Prostate gland (tissue), 2 donors: ENCODE measurements around the gene VDR. TPM values are rescaled to one million over a fixed set of nuclear protein-coding genes. Genes with fewer than 3 reads are reported as not detected.

Experiments
- DNase-seq: peaks from one replicate; pipeline ENCODE4 v3.0.0-alpha.2; 2019; ENCODE audit warnings: low spot score
- H3K27ac ChIP-seq, 2 donors: fragments of 200-600 bp; sonication (generic); 2 replicates each; pipeline ENCODE4 v1.5.1; 2017 to 2019
- H3K27me3 ChIP-seq: fragments of 200-600 bp; sonication (generic); replicated peaks from 2 replicates; pipeline ENCODE4 v1.5.1; 2019; ENCODE audit not compliant: insufficient read depth
- H3K36me3 ChIP-seq, 2 donors: fragments of 200-600 bp; sonication (generic); 1 replicate in 1 of 2; 2 replicates in 1 of 2; pipeline versions ENCODE4 v1.5.1 to v1.8.1; 2017 to 2019
- H3K4me1 ChIP-seq: fragments of 200-600 bp; sonication (generic); replicated peaks from 2 replicates; pipeline ENCODE4 v1.5.1; 2019
- H3K4me3 ChIP-seq, 2 donors: fragments of 200-600 bp; sonication (generic); 2 replicates each; pipeline ENCODE4 v1.5.1; 2017 to 2019
- H3K9me3 ChIP-seq: fragments of 200-600 bp; sonication (generic); 2 replicates; pipeline ENCODE4 v1.5.1; 2017
- CTCF ChIP-seq, 4 experiments: fragments of 200-600 bp in 2 of 4; fragments of 450-650 bp in 2 of 4; sonication (generic) in 2 of 4; IDR thresholded peaks; 1 replicate in 3 of 4; 2 replicates in 1 of 4; pipeline ENCODE4 v1.5.1; 2016 to 2019; ENCODE audit warnings: antibody characterized with exemption in 4 of 4, mild to moderate bottlenecking in 2 of 4, moderate library complexity in 2 of 4
- POLR2A ChIP-seq: fragments of 450-650 bp; IDR thresholded peaks from one replicate; pipeline ENCODE4 v1.6.1; 2016; ENCODE audit warnings: antibody characterized with exemption, mild to moderate bottlenecking
- POLR2AphosphoS5 ChIP-seq: sonication (generic); formaldehyde crosslinking; IDR thresholded peaks from one replicate; pipeline ENCODE4 v1.6.1; 2017; ENCODE audit warnings: antibody characterized with exemption
- WGBS: methylation state at CpG from one replicate; pipeline ENCODE4 v1.1.5; 2018; 5-methylcytosine and 5-hydroxymethylcytosine counted together
- intact Hi-C: fragments of 100-400 bp; cut with DNase I; formaldehyde crosslinking; loops from one replicate; pipeline ENCODE4 v1.14.2; 2022
- total RNA-seq, 2 donors: library from RNA; depleted of rRNA; stranded (reverse); fragments of >200 nt; gene quantifications; one replicate each; pipeline ENCODE4 v1.1.0, GENCODE V29; 2016

The VDR gene
- total RNA-seq, 2 donors from 2014 or later: 3.4 to 4.3 TPM

DNA sequence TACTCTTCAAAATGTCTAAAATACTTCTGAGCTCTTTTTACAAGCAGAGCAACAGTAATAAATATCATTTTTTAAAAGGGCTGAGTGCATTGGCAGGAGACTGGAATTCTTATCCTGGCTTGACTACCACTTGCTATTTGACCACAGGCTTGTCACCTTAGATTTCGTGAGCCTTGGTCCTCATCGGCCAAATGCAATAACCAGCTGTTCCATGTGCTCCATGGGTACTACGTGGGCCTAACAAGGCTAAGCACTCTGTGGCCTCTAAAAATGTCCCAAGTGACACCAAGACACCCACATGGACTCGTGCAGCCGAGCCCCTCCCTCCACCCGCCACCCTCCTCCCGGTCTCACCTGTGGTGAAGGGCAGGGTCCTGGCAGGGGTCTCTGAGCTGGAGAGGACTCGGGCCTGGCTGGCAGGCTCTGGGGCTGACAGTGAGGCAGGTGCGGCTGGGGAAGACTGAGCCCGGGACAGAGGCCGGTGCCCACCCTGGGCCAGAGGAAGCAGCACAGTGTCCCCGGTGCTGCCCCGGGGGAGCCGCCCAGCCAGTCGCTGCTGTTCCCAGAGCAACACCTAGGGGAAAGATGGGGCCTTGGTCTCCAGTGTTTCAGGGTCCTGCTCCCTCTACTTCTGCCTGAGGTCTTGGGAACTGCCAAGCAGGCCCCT lies 111.6 kb downstream of the VDR start:
- H3K4me3 ChIP-seq: no peak overlapping the region
- H3K4me1 ChIP-seq: no peaks in the 10 kb centered on the region
- TF ChIP-seq CTCF (IDR thresholded peaks at IDR 0.05): no peak
- no peak for TF ChIP-seq POLR2AphosphoS5
- TF ChIP-seq POLR2A: no peak
- H3K9me3 ChIP-seq: no peaks in the 10 kb centered on the region
- H3K27ac ChIP-seq: no peak overlapping the region
- intact Hi-C loops: no loop called here
- H3K36me3 ChIP-seq: peaks cover 17 to 44% of the 10 kb centered on the region in 2 donors
- no peak for DNase-seq
- H3K27me3 ChIP-seq: no peaks in the 10 kb centered on the region
- 62% methylated on average over 15 of the region's 15 CpGs for WGBS

DNA sequence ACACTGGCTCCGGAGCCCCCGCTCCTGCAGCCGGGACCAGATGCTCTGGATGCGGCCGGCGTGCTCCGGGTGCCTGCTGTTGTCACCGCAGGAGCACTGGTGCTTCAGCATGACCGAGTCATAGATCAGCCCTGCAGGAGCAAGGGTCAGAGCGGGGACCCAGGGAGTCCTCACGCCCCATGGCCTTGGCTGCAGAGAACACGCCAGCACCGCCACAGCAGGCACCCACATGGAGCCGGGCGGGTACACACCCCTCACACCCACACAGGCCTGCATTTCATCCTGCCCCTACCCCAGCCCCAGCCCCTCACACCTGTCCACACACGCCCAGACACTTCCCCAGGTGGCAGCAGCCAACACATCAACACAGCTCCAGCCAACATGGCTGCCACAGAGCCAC lies 112.9 kb downstream of the VDR start:
- Histone ChIP-seq H3K36me3 (peaks cover 30 to 46% of the 10 kb centered on the region in 2 donors), H3K27ac (no peak overlapping the region), H3K4me3 (no peak overlapping the region), H3K27me3 (no peaks in the 10 kb centered on the region), H3K9me3 (no peaks in the 10 kb centered on the region), H3K4me1 (no peaks in the 10 kb centered on the region)
- 84% methylated on average over 14 of the region's 16 CpGs for WGBS
- no peak for TF ChIP-seq POLR2A
- no peak for TF ChIP-seq POLR2AphosphoS5
- no peak for TF ChIP-seq CTCF (IDR thresholded peaks at IDR 0.05)
- no peak for DNase-seq
- intact Hi-C loops: no loop called here

Other genes with a start within 250 kb of the VDR start
- 10 to 100 TPM; 15.0 to 26.5 TPM for gene RPAP3, start 199.0 kb downstream of the VDR start, total RNA-seq
- gene ENDOU, start 179.5 kb downstream of the VDR start, total RNA-seq: 1 to 10 TPM in 1 of 2 donors, not detected in 1; 1.0 TPM
- 10 to 100 TPM; 19.1 to 28.5 TPM for gene RAPGEF3, start 146.1 kb downstream of the VDR start, total RNA-seq
- gene SLC48A1, start 131.8 kb downstream of the VDR start, total RNA-seq: 10 to 100 TPM; 39.0 to 52.5 TPM
- 10 to 100 TPM; 39.5 to 67.7 TPM for gene HDAC7, start 85.1 kb downstream of the VDR start, total RNA-seq
- 10 to 100 TPM; 54.6 to 91.1 TPM for gene TMEM106C, start 58.6 kb upstream of the VDR start, total RNA-seq
- 1 to 10 TPM in 1 of 2 donors, under 1 TPM in 1; 0.14 to 1.9 TPM for gene COL2A1, start 99.5 kb upstream of the VDR start, total RNA-seq
- 10 to 100 TPM; 11.5 to 49.6 TPM for gene SENP1, start 201.1 kb upstream of the VDR start, total RNA-seq
- gene PFKM, start 214.4 kb upstream of the VDR start, total RNA-seq: 10 to 100 TPM; 36.9 to 71.9 TPM